ENCODE data around the gene PYGM.

DNA sequence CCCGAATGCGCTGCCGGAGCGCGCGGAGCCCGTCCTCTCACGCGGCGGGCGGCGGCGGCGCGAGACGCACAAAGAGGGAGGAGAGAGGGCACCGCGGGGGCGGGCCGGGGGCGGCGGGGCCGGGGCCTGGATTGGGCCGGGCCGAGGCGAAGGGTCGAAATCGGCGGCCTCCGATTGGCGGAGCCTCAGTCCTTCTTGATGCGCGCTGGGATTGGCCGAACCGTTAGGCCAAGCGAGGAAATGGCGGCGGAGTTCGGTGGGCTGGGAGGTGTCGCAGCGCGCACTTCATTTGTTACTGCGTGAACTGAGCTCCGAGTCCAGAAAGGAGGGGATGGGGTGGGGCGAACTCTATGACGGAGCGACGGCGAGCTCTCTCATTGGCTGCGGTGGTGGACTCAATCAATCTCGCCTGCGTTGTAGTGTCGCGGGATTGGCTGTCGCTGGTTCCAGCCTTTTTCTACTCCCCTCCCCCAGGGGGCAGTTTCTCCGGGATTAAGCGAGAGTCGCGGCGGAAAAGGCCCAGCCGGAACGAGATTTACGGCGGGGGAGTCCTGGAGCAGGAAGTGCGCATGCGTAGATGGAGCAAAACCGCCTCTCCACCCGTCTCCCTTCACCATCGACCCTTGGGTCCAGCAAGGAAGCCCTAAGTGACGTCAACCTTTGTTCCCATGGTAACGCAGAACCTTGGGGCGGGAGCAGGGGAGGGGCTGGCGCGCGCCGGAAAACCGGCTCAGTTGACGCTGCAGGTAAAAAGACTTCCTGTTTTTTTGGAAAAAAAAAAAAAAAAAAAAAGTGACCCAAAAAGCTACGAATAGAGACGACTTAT is 18.9 kb upstream of the PYGM start, which contains the start of gene SF1:
- no peak for TF ChIP-seq GABPA (IDR thresholded peaks at IDR 0.05; ENCODE audit: borderline replicate concordance, insufficient read depth, low read length)
- TF ChIP-seq, protein P1, sequence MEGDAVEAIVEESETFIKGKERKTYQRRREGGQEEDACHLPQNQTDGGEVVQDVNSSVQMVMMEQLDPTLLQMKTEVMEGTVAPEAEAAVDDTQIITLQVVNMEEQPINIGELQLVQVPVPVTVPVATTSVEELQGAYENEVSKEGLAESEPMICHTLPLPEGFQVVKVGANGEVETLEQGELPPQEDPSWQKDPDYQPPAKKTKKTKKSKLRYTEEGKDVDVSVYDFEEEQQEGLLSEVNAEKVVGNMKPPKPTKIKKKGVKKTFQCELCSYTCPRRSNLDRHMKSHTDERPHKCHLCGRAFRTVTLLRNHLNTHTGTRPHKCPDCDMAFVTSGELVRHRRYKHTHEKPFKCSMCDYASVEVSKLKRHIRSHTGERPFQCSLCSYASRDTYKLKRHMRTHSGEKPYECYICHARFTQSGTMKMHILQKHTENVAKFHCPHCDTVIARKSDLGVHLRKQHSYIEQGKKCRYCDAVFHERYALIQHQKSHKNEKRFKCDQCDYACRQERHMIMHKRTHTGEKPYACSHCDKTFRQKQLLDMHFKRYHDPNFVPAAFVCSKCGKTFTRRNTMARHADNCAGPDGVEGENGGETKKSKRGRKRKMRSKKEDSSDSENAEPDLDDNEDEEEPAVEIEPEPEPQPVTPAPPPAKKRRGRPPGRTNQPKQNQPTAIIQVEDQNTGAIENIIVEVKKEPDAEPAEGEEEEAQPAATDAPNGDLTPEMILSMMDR (IDR thresholded peaks at IDR 0.05; ENCODE audit: control extremely low read depth in 1 of 3, insufficient read depth in 1 of 3, low read depth in 1 of 3, low read length in 3 of 3): peak in 1 of 3 experiments; percentile 24; a peak in 1 of 4 replicates
- TF ChIP-seq TCF12 (IDR thresholded peaks at IDR 0.05; ENCODE audit: low read depth, low read length): no peak
